ENCODE data around the gene KBTBD4.
"Not testable (repeated sequence)": the region's sequence is repeated elsewhere in the genome, so short reads cannot be mapped to it uniquely, and the experiment has no call there.

The KBTBD4 gene

DNA sequence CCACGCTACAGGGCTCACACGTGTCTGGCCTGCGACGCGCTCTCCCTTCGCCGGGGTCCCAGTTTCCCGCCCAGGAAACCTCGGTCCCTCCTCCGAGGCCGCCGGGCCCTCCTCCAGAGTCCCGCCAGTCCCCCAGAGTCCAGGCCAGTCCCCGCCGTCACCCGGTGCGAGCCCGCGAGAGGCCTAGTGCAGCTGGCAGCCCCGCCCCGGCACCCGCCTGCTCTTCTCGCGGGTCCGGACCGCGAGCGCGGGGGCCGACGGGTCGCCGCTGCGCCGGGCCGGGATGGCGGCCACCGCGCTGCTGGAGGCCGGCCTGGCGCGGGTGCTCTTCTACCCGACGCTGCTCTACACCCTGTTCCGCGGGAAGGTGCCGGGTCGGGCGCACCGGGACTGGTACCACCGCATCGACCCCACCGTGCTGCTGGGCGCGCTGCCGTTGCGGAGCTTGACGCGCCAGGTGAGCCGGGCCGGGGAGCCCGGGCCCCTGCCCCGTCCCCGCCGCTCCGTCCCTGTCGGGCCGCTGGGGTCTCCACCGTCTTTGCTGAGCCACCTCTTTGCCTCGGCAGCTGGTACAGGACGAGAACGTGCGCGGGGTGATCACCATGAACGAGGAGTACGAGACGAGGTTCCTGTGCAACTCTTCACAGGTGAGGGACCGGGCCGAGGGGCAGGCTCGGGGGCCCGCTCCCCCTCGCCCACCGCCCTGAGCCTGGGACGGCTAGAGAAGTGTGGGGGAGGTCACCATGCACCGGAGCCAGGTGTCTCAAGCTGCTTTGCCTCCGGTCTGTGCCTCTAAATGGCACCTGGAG, 13.2 kb downstream of the KBTBD4 start, which contains the start of gene PTPMT1:
PTPMT1 (plus strand) TSS at position 260 of the 809 bp plus-strand sequence; CDS start at position 284, 24 bp downstream.
- H3K27ac ChIP-seq = peak within 1 kb of the TSS; percentile 83
- TF ChIP-seq, protein P1, sequence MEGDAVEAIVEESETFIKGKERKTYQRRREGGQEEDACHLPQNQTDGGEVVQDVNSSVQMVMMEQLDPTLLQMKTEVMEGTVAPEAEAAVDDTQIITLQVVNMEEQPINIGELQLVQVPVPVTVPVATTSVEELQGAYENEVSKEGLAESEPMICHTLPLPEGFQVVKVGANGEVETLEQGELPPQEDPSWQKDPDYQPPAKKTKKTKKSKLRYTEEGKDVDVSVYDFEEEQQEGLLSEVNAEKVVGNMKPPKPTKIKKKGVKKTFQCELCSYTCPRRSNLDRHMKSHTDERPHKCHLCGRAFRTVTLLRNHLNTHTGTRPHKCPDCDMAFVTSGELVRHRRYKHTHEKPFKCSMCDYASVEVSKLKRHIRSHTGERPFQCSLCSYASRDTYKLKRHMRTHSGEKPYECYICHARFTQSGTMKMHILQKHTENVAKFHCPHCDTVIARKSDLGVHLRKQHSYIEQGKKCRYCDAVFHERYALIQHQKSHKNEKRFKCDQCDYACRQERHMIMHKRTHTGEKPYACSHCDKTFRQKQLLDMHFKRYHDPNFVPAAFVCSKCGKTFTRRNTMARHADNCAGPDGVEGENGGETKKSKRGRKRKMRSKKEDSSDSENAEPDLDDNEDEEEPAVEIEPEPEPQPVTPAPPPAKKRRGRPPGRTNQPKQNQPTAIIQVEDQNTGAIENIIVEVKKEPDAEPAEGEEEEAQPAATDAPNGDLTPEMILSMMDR (conservative IDR thresholded peaks at IDR 0.05) = no peak

GRCh38 chr11:47564933-47565339, 13.8 kb downstream of the KBTBD4 start:
- TF ChIP-seq, protein P1 (conservative IDR thresholded peaks at IDR 0.05) = no peak
- H3K27ac ChIP-seq = peak overlapping the region; percentile 83

DNA sequence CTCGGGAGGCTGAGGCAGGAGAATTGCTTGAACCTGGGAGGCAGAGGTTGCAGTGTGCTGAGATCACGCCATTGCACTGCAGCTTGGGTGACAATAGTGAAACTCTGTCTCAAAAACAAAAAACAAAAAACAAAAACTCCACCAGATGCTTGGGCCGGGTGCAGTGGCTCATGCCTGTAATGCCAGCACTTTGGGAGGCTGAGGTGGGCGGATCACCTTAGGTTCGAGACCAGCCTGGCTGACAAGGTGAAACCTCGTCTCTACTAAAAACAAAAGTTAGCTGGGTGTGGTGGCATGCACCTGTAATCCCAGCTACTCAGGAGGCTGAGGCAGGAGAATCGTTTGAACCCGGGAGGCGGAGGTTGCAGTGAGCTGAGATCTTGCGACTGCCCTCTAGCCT, 14.4 kb downstream of the KBTBD4 start:
- not testable (repeated sequence) for H3K27ac ChIP-seq

- not testable (repeated sequence) for H3K27ac ChIP-seq
These were observed 16.4 kb downstream of the KBTBD4 start for GRCh38 chr11:47562393-47562792.

DNA sequence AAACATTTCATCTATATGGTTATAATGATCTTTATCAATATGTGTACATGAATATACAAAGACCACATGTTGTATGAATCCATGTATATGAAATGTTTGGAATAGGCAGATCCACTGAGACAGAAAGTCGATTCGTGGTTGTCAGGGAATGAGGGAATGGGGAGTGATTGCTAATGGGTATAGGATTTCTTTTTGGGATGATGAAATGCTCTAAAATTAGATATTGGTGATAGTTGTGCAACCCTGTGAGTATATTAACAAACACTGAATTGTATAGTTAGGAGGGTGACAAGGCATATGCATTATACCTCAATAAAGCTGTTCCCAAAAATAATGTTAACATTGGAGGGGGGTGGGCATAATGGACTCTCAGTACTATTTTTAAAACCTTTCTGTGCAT, 18.3 kb downstream of the KBTBD4 start:
- no peak overlapping the region for H3K27ac ChIP-seq
- TF ChIP-seq, protein P1 (conservative IDR thresholded peaks at IDR 0.05) = no peak

DNA sequence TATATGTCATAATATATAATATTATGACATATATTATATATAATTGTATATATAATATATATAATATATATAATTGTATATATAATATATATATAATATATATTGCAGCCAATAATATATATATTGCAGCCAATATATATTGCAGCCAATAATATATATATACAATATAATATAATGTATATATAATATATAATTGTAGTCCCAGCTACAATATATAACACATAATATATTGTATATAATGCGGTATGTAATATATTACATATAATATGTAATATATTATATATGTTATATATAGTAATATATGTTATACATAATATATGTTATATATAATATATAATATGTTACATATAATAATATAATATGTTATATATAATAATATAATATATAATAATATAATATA, 20.1 kb downstream of the KBTBD4 start:
- no peak overlapping the region for H3K27ac ChIP-seq

DNA sequence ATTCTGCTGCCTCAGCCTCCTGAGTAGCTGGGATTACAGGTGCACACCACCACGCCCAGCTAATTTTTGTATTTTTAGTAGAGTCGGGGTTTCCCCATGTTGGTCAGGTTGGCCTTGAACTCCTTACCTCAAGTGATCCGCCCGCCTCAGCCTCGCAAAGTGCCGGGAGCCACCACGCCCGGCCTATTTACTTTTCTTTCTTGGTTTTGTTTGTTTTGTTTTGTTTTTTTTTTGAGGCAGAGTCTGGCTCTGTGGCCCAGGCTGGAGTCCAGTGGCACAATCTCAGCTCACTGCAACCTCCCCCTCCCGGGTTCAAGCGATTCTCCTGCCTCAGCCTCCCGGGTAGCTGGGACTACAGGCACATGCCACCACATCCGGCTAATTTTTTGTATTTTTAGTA, 21.8 kb downstream of the KBTBD4 start:
- not testable (repeated sequence) for H3K27ac ChIP-seq

More for the DNA sequence above, 20.1 kb downstream of the KBTBD4 start:
- TF ChIP-seq, protein P1 (conservative IDR thresholded peaks at IDR 0.05) = no peak

GRCh38 chr11:47553406-47553743, 25.4 kb downstream of the KBTBD4 start:
- TF ChIP-seq, protein P1 (conservative IDR thresholded peaks at IDR 0.05) = peak; percentile 65
- H3K27ac ChIP-seq = peak overlapping the region; percentile 87

- TF ChIP-seq, protein P1 (conservative IDR thresholded peaks at IDR 0.05) = peak; percentile 92
- H3K27ac ChIP-seq = peak within 1 kb of the TSS; percentile 87
These were observed 26.0 kb downstream of the KBTBD4 start, which contains the start of gene CELF1 for GRCh38 chr11:47552566-47553405. CELF1 (minus strand) TSS chr11:47553132; CDS start chr11:47499523, 53,609 bp downstream.
